NCI-H526 (cell line): ENCODE data around the gene RAMP3.
A peak's percentile ranks its signal among the peaks of the same experiment; 100 is the strongest.
"Not testable (repeated sequence)": the region's sequence is repeated elsewhere in the genome, so short reads cannot be mapped to it uniquely, and the experiment has no call there.

Source experiments
- DNase-seq, 2 experiments: peaks; one replicate each; lab custom pipeline; 2025; lab: John Stamatoyannopoulos, UW

The RAMP3 gene

GRCh38 chr7:45193828-45194227 is 36.2 kb downstream of the RAMP3 start:
- DNase-seq = no peak

- DNase-seq = no peak
These were observed 38.8 kb downstream of the RAMP3 start for GRCh38 chr7:45196374-45196773.

DNA sequence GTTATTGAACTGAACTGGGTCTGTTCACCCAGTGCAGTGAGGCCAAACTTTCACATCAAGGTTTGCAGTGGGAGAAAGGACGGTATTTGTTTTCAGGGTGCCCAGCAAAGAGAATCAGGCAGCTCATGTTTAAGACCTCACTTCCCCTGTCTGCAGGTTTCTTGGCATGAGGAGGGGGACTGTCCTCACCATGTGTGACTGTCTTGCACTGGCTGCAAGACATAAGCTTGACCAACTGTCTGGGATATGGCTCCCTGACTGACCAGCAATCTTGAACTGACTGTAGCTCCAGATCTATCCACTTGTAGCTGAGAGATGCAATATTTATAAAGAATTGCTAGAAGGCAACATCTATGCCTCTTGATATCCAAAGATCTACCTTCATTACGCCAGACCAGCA is 39.9 kb downstream of the RAMP3 start:
- DNase-seq = no peak

- DNase-seq = no peak
These were observed 41.4 kb downstream of the RAMP3 start for GRCh38 chr7:45198986-45199385.

DNA sequence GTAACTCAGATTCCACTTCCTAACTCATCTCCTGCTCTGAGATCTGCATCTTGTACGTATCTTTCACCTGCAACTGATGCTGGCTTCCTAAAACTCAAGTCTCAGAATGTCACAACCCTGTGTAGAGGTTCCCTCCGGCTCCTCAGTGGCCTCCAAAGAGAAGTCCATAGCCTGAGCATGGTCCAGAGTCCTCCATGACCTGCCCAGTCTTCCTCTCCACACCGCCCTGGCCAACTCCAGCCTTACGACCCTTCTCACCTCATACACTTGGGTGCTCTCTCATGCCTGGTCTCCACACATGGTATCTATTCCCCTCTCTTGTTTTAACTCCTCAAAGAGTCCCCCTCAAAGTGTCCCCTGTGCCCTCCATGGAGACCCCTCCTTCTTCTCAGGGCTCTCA is 41.9 kb downstream of the RAMP3 start:
- no peak for DNase-seq

DNA sequence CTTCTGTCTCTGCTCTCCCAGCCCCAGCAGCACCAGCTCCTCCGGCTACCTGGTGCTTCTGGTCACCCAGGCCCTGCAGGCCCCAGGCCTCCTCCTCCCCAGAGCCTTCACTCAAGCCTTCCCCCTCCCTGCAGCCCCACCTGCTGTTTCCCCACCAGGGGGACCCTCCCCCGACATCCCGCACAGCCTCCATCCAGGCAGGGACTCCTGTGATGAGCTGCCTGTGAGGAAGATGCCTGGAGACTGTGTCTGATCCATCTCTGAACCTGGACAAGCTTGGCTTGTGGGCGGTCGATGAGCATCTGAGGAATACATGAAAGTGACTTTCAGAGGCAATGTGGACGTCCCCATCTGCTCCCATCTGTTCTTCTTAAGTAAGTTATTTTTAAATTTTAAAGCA is 45.0 kb downstream of the RAMP3 start:
- no peak for DNase-seq

DNA sequence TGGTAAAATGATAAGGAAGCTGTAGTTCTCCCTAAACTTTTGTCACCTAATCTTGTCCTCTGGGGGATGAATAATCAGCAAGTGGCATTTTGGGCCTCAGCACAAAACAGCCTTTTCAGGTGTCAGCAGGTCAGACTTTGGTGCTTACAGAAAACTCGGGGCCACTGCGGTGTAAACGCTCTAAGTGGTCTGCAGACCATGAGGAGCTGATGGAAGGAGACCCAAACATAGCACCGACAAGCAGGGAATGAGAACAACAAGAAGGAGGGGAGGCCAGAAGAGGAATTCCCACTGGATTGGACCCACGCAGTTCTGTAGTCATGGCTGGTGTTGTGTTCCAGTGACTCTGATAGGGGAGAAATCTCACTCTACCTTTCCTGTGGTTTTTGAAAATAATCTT is 45.4 kb downstream of the RAMP3 start:
- DNase-seq = no peak

- no peak for DNase-seq
These were observed 45.9 kb downstream of the RAMP3 start for GRCh38 chr7:45203459-45203858.

DNA sequence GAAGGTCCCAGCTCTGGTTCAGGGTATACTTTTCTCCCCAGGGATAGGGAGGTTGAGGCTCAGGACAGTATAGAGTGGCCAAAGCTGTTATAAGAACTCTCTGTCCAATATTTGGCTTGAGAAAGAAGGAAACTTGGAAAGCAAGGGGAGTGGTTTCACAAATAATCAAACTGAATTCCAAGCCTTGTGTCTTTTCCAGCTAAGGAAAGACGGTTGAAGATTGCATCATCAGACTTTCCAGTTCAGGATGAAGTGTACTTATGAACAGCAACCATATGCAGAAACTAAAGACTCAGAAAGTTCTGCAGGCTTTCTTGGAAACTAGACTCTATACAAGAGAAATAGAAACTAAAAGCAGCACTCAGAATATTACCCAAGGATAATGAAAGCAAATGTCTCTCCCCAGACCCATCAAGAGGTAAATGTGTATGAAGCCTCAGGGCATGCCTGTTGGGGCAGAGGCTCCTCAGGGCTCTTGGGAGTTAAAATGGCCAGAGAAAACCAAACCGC is 46.4 kb downstream of the RAMP3 start:
- DNase-seq = no peak

- not testable (repeated sequence) for DNase-seq
These were observed 48.7 kb downstream of the RAMP3 start for GRCh38 chr7:45206266-45206665.

GRCh38 chr7:45209909-45210308 is 52.3 kb downstream of the RAMP3 start:
- not testable (repeated sequence) for DNase-seq

- no peak for DNase-seq
These were observed 53.5 kb downstream of the RAMP3 start for GRCh38 chr7:45211066-45211465.

GRCh38 chr7:45211958-45212357 is 54.4 kb downstream of the RAMP3 start:
- DNase-seq = no peak

- DNase-seq = no peak
These were observed 55.0 kb downstream of the RAMP3 start for GRCh38 chr7:45212606-45213005.

GRCh38 chr7:45215601-45216062 is 58.0 kb downstream of the RAMP3 start:
- DNase-seq = no peak

DNA sequence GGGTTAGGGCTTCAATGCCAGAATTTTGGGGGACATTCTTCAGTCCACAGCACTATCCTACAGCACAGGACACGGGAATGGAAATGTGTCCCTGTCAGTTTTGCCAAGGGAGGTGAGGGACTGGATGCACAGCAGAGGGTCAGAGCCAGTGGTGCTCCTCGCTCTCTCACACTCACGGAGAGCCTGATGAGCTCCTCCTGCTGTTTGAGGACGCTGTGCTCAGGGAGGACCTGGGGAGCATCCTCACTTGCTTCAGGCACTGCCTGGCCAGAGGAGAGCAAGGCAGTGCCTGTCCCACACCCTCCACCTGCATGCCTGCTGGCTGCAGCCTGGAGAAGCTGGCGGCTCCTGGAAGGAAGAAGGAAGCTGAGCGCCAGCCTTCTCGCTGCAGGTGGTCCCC is 58.6 kb downstream of the RAMP3 start:
- DNase-seq = no peak

DNA sequence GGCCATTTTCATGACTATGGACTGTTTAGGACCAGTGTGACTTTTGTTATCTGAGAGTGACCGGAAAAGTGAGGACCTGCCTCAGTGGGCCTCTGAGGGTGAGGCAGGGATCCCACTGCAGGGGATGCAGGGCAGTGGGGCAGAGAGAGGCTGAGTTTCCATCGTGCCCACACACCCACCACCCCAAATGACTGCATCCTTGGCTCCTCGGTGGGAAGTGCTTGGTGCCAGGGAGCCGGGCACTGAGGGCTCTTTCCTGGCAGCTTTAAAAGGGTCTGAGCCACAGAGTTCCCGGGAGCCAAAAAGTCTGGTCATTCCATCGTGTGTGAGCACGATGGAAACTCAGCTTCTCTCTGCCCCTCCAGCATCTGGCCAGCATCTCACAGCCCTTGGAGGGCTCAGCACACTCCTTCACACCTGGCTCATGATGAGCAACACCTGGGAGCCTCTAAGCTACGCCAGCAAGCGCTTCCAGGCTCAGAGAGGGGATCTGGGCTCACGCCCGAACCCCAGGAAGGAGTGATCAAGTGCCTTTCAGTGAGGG is 59.1 kb downstream of the RAMP3 start:
- no peak for DNase-seq

GRCh38 chr7:45217358-45217757 is 59.8 kb downstream of the RAMP3 start:
- DNase-seq = peak in 1 of 2 experiments; percentile 31

GRCh38 chr7:45219130-45219529 is 61.5 kb downstream of the RAMP3 start:
- no peak for DNase-seq

DNA sequence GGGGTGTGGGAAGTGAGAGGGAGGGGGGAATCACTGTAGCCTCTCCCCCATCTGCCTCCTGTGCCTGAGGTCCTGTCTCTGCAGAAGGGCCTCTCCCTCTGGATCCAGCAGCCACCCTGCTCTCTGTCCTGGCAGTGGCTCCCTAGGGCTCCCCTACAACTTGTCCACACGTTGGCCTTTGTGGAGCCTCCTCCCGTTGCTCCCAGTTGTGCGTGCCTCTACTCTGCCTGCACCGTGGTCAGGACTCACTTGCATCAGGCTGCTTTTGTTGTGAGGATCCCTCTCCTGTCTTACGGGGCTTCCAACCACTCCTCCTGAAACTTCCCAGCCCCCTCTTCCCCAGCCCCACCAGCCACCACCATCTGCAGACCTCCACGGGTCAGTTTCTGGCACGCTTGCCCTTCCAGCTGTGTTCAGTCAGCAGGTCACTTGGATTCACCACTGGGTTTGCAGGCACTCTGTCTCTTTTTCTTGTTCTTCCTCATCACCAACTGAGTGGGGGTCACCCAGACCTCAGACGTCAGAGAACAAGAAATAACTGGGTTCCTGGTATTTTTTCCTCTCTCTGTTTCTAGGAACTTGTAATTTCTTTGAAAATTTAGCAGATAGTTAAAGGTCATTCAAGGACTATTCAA is 62.3 kb downstream of the RAMP3 start:
- DNase-seq = no peak

- no peak for DNase-seq
These were observed 63.4 kb downstream of the RAMP3 start for GRCh38 chr7:45220846-45221618.

GRCh38 chr7:45221896-45222604 is 64.5 kb downstream of the RAMP3 start:
- DNase-seq = no peak
